ENCODE results near the gene USP33. TPM values are rescaled to one million over a fixed set of nuclear protein-coding genes. Genes with fewer than 3 reads are reported as not detected.

Gene USP33
- total and polyA plus RNA-seq, 2 of the 13 experiments (the other 11 are each of a cell fraction or from before 2014, with no cell fraction given), result 32.0 to 49.1 TPM

DNA sequence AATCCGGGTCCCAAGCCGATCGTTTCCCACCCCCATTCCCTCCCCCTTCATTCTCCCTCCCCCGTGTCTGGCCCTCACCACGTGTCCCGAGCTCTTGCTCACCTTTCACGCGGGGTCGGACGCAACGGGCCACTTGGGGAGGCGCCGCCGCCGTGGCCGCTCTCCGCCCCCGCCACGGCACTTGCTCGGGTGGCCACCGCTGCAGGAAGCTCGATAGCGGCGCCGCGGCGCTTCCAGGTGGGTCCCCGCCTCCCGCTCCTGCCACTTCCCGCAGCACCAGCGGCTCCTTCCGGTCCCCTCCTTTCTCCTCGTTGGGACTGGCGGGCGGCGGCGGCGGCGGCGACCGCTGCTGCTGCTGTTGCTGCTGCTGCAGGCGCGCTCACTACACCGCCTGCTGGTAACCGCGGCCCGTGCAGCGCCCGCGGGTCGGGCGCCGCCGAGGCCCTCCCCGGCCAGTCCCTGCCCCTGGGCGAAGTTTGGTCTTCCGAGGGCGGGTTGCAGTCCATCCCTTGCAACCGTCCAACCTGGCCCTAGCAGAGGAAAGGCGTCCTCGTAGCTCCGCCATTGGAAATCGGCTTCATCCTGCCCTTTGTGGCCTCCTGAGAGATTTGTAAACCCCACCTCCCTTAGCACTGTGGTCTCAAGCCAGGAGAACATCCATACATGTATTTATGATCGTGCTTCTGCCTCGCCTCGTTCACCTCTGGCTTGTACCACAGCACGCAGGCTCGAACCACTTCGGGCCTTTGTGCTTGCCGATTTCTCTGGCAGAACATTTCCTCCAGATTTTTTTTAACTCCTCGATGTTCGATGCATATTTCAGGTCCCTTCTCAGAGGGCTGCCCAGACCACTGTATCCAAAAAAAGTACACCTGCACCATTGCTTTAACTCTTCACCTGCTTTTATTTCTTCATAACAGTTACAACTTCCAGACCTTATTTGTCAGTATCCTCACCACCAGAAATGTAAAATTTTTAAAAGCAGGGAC, 76.2 kb downstream of the USP33 start (continued):
- TF ChIP-seq, protein P1, sequence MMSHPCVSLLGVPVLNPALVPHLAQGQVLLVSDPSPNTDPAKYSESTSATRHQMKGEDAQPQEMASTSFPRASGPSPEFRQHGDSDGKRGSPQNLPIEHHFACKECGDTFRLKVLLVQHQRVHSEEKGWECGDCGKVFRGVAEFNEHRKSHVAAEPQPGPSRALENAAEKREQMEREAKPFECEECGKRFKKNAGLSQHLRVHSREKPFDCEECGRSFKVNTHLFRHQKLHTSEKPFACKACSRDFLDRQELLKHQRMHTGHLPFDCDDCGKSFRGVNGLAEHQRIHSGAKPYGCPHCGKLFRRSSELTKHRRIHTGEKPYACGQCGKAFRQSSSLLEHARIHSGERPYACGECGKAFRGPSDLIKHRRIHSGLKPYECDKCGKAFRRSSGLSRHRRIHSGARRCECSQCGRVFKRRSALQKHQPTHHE (CRISPR knock-in tag; IDR thresholded peaks at IDR 0.05; ENCODE audit: borderline replicate concordance), result peak; percentile 13; the same call in 1 of the 2 replicates
- TF ChIP-seq, protein P2, sequence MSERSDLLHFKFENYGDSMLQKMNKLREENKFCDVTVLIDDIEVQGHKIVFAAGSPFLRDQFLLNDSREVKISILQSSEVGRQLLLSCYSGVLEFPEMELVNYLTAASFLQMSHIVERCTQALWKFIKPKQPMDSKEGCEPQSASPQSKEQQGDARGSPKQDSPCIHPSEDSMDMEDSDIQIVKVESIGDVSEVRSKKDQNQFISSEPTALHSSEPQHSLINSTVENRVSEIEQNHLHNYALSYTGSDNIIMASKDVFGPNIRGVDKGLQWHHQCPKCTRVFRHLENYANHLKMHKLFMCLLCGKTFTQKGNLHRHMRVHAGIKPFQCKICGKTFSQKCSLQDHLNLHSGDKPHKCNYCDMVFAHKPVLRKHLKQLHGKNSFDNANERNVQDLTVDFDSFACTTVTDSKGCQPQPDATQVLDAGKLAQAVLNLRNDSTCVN (CRISPR knock-in tag; IDR thresholded peaks at IDR 0.05; ENCODE audit: borderline replicate concordance), result no peak
- TF ChIP-seq CCDC6 (CRISPR knock-in tag; IDR thresholded peaks at IDR 0.05) (no peak; the same call in 1 of the 2 replicates), NFE2L1 (CRISPR knock-in tag; IDR thresholded peaks at IDR 0.05; ENCODE audit: borderline replicate concordance) (no peak), RORA (CRISPR knock-in tag; IDR thresholded peaks at IDR 0.05) (no peak), ATF7 (IDR thresholded peaks at IDR 0.05) (no peak), ATF7 (CRISPR knock-in tag; IDR thresholded peaks at IDR 0.05) (no peak; the same call in 1 of the 2 replicates), CBX5 (CRISPR knock-in tag; IDR thresholded peaks at IDR 0.05; ENCODE audit: borderline replicate concordance) (no peak), FIP1L1 (IDR thresholded peaks at IDR 0.05; ENCODE audit: borderline replicate concordance, insufficient read depth, low read depth, low read length) (peak; percentile 31; the same call in 1 of the 2 replicates), ZNF343 (CRISPR knock-in tag; IDR thresholded peaks at IDR 0.05) (no peak; the same call in 1 of the 2 replicates), XBP1 (CRISPR knock-in tag; IDR thresholded peaks at IDR 0.05) (no peak), ZNF543 (CRISPR knock-in tag; IDR thresholded peaks at IDR 0.05) (no peak), NBN (conservative IDR thresholded peaks at IDR 0.05) (no peak), SIX4 (CRISPR knock-in tag; IDR thresholded peaks at IDR 0.05) (no peak), ZNF274 (CRISPR knock-in tag; IDR thresholded peaks at IDR 0.05) (no peak), NFYC (CRISPR knock-in tag; IDR thresholded peaks at IDR 0.05) (no peak), DNMT3B (CRISPR knock-in tag; conservative IDR thresholded peaks at IDR 0.05) (no peak)
- TF ChIP-seq, protein P3, sequence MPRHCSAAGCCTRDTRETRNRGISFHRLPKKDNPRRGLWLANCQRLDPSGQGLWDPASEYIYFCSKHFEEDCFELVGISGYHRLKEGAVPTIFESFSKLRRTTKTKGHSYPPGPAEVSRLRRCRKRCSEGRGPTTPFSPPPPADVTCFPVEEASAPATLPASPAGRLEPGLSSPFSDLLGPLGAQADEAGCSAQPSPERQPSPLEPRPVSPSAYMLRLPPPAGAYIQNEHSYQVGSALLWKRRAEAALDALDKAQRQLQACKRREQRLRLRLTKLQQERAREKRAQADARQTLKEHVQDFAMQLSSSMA (CRISPR knock-in tag; IDR thresholded peaks at IDR 0.05), result no peak
- TF ChIP-seq, protein P4, sequence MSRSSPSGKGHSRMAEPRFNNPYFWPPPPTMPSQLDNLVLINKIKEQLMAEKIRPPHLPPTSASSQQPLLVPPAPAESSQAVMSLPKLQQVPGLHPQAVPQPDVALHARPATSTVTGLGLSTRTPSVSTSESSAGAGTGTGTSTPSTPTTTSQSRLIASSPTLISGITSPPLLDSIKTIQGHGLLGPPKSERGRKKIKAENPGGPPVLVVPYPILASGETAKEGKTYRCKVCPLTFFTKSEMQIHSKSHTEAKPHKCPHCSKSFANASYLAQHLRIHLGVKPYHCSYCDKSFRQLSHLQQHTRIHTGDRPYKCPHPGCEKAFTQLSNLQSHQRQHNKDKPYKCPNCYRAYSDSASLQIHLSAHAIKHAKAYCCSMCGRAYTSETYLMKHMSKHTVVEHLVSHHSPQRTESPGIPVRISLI (CRISPR knock-in tag; IDR thresholded peaks at IDR 0.05; ENCODE audit: borderline replicate concordance), result no peak
- TF ChIP-seq, protein P5, sequence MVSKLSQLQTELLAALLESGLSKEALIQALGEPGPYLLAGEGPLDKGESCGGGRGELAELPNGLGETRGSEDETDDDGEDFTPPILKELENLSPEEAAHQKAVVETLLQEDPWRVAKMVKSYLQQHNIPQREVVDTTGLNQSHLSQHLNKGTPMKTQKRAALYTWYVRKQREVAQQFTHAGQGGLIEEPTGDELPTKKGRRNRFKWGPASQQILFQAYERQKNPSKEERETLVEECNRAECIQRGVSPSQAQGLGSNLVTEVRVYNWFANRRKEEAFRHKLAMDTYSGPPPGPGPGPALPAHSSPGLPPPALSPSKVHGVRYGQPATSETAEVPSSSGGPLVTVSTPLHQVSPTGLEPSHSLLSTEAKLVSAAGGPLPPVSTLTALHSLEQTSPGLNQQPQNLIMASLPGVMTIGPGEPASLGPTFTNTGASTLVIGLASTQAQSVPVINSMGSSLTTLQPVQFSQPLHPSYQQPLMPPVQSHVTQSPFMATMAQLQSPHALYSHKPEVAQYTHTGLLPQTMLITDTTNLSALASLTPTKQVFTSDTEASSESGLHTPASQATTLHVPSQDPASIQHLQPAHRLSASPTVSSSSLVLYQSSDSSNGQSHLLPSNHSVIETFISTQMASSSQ (IDR thresholded peaks at IDR 0.05; ENCODE audit: low read depth), result no peak
- TF ChIP-seq, protein P5 (CRISPR knock-in tag; IDR thresholded peaks at IDR 0.05; ENCODE audit: borderline replicate concordance), result peak; percentile 9; the same call in 1 of the 2 replicates
